ENCODE data around the gene CLIP1. TPM values are rescaled to one million over a fixed set of nuclear protein-coding genes. Genes with fewer than 3 reads are reported as not detected.
A peak's percentile ranks its signal among the peaks of the same experiment; 100 is the strongest.

CLIP1 gene
- total RNA-seq, 4 donors from 2014 or later, result 55.7 to 167 (median 86.0) TPM

- H3K9me3 ChIP-seq, result no peaks in the 10 kb centered on the region
- no peak overlapping the region for H3K27ac ChIP-seq
- H3K4me3 ChIP-seq, result no peak overlapping the region
- no peaks in the 10 kb centered on the region for H3K4me1 ChIP-seq
- H3K36me3 ChIP-seq, result peaks cover 0 to 75% (median 0%) of the 10 kb centered on the region in 3 donors
- TF ChIP-seq POLR2A (IDR thresholded peaks at IDR 0.05) (no peak), CTCF (IDR thresholded peaks at IDR 0.05) (no peak)
- H3K27me3 ChIP-seq, result no peaks in the 10 kb centered on the region
- no peak for DNase-seq
These were observed 100.0 kb downstream of the CLIP1 start for GRCh38 chr12:122322501-122322900.

- DNase-seq, result no peak
These were observed 103.6 kb downstream of the CLIP1 start for GRCh38 chr12:122318607-122319605.

GRCh38 chr12:122312926-122313325, 109.5 kb downstream of the CLIP1 start:
- TF ChIP-seq CTCF (IDR thresholded peaks at IDR 0.05) (no peak), POLR2A (IDR thresholded peaks at IDR 0.05) (no peak)
- H3K4me3 ChIP-seq, result no peak overlapping the region
- H3K4me1 ChIP-seq, result no peaks in the 10 kb centered on the region
- no peak for DNase-seq
- H3K36me3 ChIP-seq, result peaks cover 0 to 78% (median 0%) of the 10 kb centered on the region in 3 donors
- H3K27me3 ChIP-seq, result no peaks in the 10 kb centered on the region
- H3K27ac ChIP-seq, result no peak overlapping the region
- H3K9me3 ChIP-seq, result no peaks in the 10 kb centered on the region

More at GRCh38 chr12:122318607-122319605, 103.6 kb downstream of the CLIP1 start:
- TF ChIP-seq CTCF (IDR thresholded peaks at IDR 0.05) (no peak), POLR2A (IDR thresholded peaks at IDR 0.05) (no peak)
- peak overlapping the region in 2 of 4 donors; percentile 63 to 69 for H3K27ac ChIP-seq
- no peaks in the 10 kb centered on the region for H3K9me3 ChIP-seq
- no peak overlapping the region for H3K4me3 ChIP-seq
- H3K4me1 ChIP-seq, result no peaks in the 10 kb centered on the region
- H3K36me3 ChIP-seq, result peaks cover 0 to 81% (median 0%) of the 10 kb centered on the region in 3 donors
- H3K27me3 ChIP-seq, result no peaks in the 10 kb centered on the region

GRCh38 chr12:122311696-122312095, 110.8 kb downstream of the CLIP1 start:
- no peak overlapping the region for H3K4me3 ChIP-seq
- DNase-seq, result no peak
- no peaks in the 10 kb centered on the region for H3K4me1 ChIP-seq
- no peaks in the 10 kb centered on the region for H3K9me3 ChIP-seq
- TF ChIP-seq POLR2A (IDR thresholded peaks at IDR 0.05) (no peak), CTCF (IDR thresholded peaks at IDR 0.05) (no peak)
- H3K27me3 ChIP-seq, result no peaks in the 10 kb centered on the region
- no peak overlapping the region for H3K27ac ChIP-seq
- peaks cover 0 to 73% (median 0%) of the 10 kb centered on the region in 3 donors for H3K36me3 ChIP-seq

GRCh38 chr12:122310626-122311333, 111.7 kb downstream of the CLIP1 start:
- H3K4me1 ChIP-seq, result no peaks in the 10 kb centered on the region
- DNase-seq, result no peak
- no peak overlapping the region for H3K4me3 ChIP-seq
- H3K36me3 ChIP-seq, result peaks cover 0 to 70% (median 0%) of the 10 kb centered on the region in 3 donors
- H3K27ac ChIP-seq, result no peak overlapping the region
- H3K27me3 ChIP-seq, result no peaks in the 10 kb centered on the region
- H3K9me3 ChIP-seq, result no peaks in the 10 kb centered on the region
- TF ChIP-seq CTCF (IDR thresholded peaks at IDR 0.05), result no peak
- no peak for TF ChIP-seq POLR2A (IDR thresholded peaks at IDR 0.05)

Data from Peyer's patch (tissue), 4 donors.